Measurements from ENCODE around the gene SEC63. TPM values are rescaled to one million over a fixed set of nuclear protein-coding genes. Genes with fewer than 3 reads are reported as not detected.

The SEC63 gene
- total and polyA plus RNA-seq, 2 of the 4 experiments (the other 2 are of a cell fraction): 8.6 to 22.4 TPM

- WGBS, 2 experiments (ENCODE audit: extremely low coverage in 2 of 2, insufficient read length in 1 of 2): no CpG with 5 or more reads among the region's 1 CpG
- in situ Hi-C loops (cut with MboI; ENCODE audit: low sequenced_read_pairs): no loop called here
Observed at GRCh38 chr6:107818272-107818671, 139.7 kb downstream of the SEC63 start.

More at GRCh38 chr6:107818272-107818671, 139.7 kb downstream of the SEC63 start:
- Histone ChIP-seq H2AK5ac (ENCODE audit: low read depth, low read length) (no peak overlapping the region), H2BK5ac (ENCODE audit: low read depth, low read length, poor library complexity, severe bottlenecking) (no peak overlapping the region), H3K4ac (ENCODE audit: low read depth, low read length) (no peak overlapping the region), H3K9me3 (ENCODE audit: control insufficient read depth, insufficient read depth, low read length) (no peaks in the 10 kb centered on the region), H2BK20ac (ENCODE audit: low read depth, low read length) (no peak overlapping the region), H4K20me1 (ENCODE audit: insufficient read depth, low read length) (no peaks in the 10 kb centered on the region), H4K91ac (ENCODE audit: insufficient read depth, low read depth, low read length) (no peak overlapping the region), H4K8ac (ENCODE audit: low read depth in 2 of 2, low read length in 2 of 2) (no peak overlapping the region), H4K5ac (ENCODE audit: low read depth, low read length) (no peak overlapping the region), H2AFZ (replicated peaks; ENCODE audit: low read length, poor library complexity) (no peak overlapping the region), H3K23ac (ENCODE audit: low read depth, low read length) (no peak overlapping the region), H3K14ac (replicated peaks; ENCODE audit: low read depth, low read length) (no peak overlapping the region), H2BK15ac (ENCODE audit: low read depth, low read length) (no peak overlapping the region), H3K36me3 (ENCODE audit: control insufficient read depth, insufficient read depth, low read length) (no peaks in the 10 kb centered on the region), H3K4me3 (ENCODE audit: insufficient read depth, low read depth, low read length) (no peak overlapping the region), H3K27ac (ENCODE audit: insufficient read depth, low read length) (no peak overlapping the region), H3K4me1 (ENCODE audit: control insufficient read depth, insufficient read depth, low read length) (no peaks in the 10 kb centered on the region), H3K56ac (ENCODE audit: extremely low read depth, insufficient read depth, low read length) (no peak overlapping the region), H2AK9ac (replicated peaks; ENCODE audit: low read depth, low read length, poor library complexity) (no peak overlapping the region), H3K4me2 (ENCODE audit: low read depth, low read length) (no peak overlapping the region), H3K9me1 (ENCODE audit: insufficient read depth, low read length) (no peaks in the 10 kb centered on the region), H3K9ac (ENCODE audit: low read depth, low read length) (no peak overlapping the region), H3K79me1 (ENCODE audit: low read depth in 1 of 2, low read length in 2 of 2) (no peaks in the 10 kb centered on the region), H3K18ac (ENCODE audit: low read depth, low read length) (no peak overlapping the region), H2BK120ac (ENCODE audit: low read depth, low read length) (no peak overlapping the region), H3K27me3 (ENCODE audit: control insufficient read depth, insufficient read depth, low read length) (peaks cover 37% of the 10 kb centered on the region)
- no TSS peak for BruUV-seq (replicated peaks)
- ChIA-PET POLR2A (ENCODE audit: unreplicated experiment) (interaction anchor here (1.1 kb wide), 1 partner anchor 10 kb away, joined by 3 read pairs; no protein-coding TSS in a partner anchor), CTCF (interaction anchor here (0.7 kb wide), 1 partner anchor 1100 kb away, joined by 3 read pairs; no protein-coding TSS in a partner anchor)
- no peak for ATAC-seq (ENCODE audit: low read depth)
- intact Hi-C loops (cut with micrococcal nuclease) (no loop called here), dilution Hi-C loops (cut with HindIII; ENCODE audit: low sequenced_read_pairs, unreplicated experiment) (no loop called here)
- no peak for DNase-seq
- no peak for TF ChIP-seq MAZ (IDR thresholded peaks at IDR 0.05; ENCODE audit: borderline replicate concordance, low read depth, low read length)
- TF ChIP-seq CEBPB (IDR thresholded peaks at IDR 0.05; ENCODE audit: low read depth, low read length): no peak
- no peak for TF ChIP-seq ELK1 (IDR thresholded peaks at IDR 0.05; ENCODE audit: borderline replicate concordance, low read depth, low read length)
